ENCODE data around the gene CACNB2. TPM values are rescaled to one million over a fixed set of nuclear protein-coding genes. Genes with fewer than 3 reads are reported as not detected.

CACNB2 gene
- total and polyA plus RNA-seq, 2 of the 13 experiments (the other 11 are each of a cell fraction or from before 2014, with no cell fraction given): not detected

DNA sequence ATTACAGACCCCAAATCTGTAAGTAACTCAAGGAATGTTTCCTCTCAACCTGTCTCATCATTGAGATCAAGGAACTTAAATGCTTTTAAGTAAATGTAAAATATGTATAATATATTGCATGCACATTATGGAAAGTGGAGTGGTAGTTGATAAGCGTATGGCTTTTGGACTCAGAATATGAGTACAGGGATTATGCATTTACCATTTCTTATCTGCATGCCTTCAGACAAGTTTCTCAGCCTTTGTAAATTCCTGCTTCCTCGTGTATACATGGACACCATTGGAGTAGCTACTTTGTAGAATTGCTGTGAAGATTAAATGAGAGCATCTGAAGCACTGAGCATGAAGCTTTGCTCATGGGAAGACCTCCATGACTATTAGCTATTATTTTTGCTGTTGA is 70.5 kb downstream of the CACNB2 start:
- DNase-seq (ENCODE audit: low spot score): no peak
- intact Hi-C loops (cut with micrococcal nuclease; ENCODE audit: unreplicated experiment): loop anchor here (10.0 kb wide), 1 partner anchor 606 kb away; no protein-coding TSS in a partner anchor
- H4K20me1 ChIP-seq (ENCODE audit: insufficient read depth, low read length): no peaks in the 10 kb centered on the region

DNA sequence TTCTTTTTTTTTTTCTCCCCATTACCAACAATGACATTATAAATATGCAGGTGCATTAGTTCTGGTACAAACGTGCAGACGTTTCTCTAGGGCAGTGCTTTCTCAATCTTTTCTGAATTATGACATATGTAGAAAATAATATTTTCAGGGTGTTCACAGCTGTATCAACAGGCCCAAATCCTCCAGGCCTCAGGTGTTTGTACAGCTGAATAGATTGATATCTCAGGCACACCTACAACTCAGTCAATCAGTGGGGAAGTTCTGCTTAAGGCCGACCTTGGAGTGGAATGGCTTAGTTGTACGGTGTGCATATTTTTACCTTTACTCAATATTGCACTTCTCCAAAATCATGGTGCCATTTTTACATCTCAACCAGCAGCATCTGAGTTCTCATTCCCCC is 71.6 kb downstream of the CACNB2 start:
- no TSS peak for BruUV-seq (replicated peaks)
- WGBS (ENCODE audit: low lambda C conversion rate): 2% methylated on average over 4 of the region's 4 CpGs
- in situ Hi-C loops (cut with HindIII; ENCODE audit: extremely low pct_ligation_motif_present, low pct_unique_long_range_greater_than_20kb): loop anchor here (10.0 kb wide), 3 partner anchors 297 to 607 kb away; no protein-coding TSS in a partner anchor
- Histone ChIP-seq H3K27me3 (ENCODE audit: control insufficient read depth in 1 of 2, insufficient read depth in 2 of 2, low read length in 2 of 2) (no peaks in the 10 kb centered on the region), H3K9me3 (ENCODE audit: low read length) (no peaks in the 10 kb centered on the region), H3K36me3 (replicated peaks in 1 of 2; ENCODE audit: control insufficient read depth in 1 of 2, insufficient read depth in 2 of 2, low read length in 2 of 2) (no peaks in the 10 kb centered on the region), H3K4me3 (replicated peaks in 1 of 3; ENCODE audit: insufficient read depth in 1 of 3, low read depth in 2 of 3, low read length in 3 of 3) (no peak overlapping the region), H3K27ac (ENCODE audit: extremely low read length, insufficient read depth, low read length) (no peak overlapping the region), H3K4me2 (ENCODE audit: low read depth, low read length) (no peak overlapping the region), H3K4me1 (ENCODE audit: insufficient read depth, low read length) (no peaks in the 10 kb centered on the region), H3K79me2 (ENCODE audit: insufficient read depth, low read length) (no peaks in the 10 kb centered on the region), H3K9ac (ENCODE audit: insufficient read depth, low read depth, low read length) (no peak overlapping the region), H2AFZ (ENCODE audit: low read length) (no peak overlapping the region), H4K20me1 (ENCODE audit: insufficient read depth, low read length) (no peaks in the 10 kb centered on the region)
- no peak for DNase-seq (ENCODE audit: low spot score)
- intact Hi-C loops (cut with micrococcal nuclease; ENCODE audit: unreplicated experiment): loop anchor here (10.0 kb wide), 1 partner anchor 607 kb away; no protein-coding TSS in a partner anchor
- FAIRE-seq: no peak
- no peak for ATAC-seq
- TF ChIP-seq CBX5 (CRISPR knock-in tag; IDR thresholded peaks at IDR 0.05; ENCODE audit: borderline replicate concordance): no peak
- no peak for TF ChIP-seq RAD21 (CRISPR knock-in tag; IDR thresholded peaks at IDR 0.05)
- no peak for TF ChIP-seq GMEB2 (CRISPR knock-in tag; IDR thresholded peaks at IDR 0.05; ENCODE audit: low read depth)
- POLR2A ChIA-PET: no interaction called here
- CTCF ChIA-PET (ENCODE audit: low intra/inter-chr PET ratio, low total read pairs): no interaction called here

More for the DNA sequence above, 70.5 kb downstream of the CACNB2 start:
- ChIA-PET CTCF (ENCODE audit: low intra/inter-chr PET ratio, low total read pairs) (no interaction called here), POLR2A (no interaction called here)
- H3K36me3 ChIP-seq (replicated peaks in 1 of 2; ENCODE audit: control insufficient read depth in 1 of 2, insufficient read depth in 2 of 2, low read length in 2 of 2): no peaks in the 10 kb centered on the region
- no peak overlapping the region for H3K27ac ChIP-seq (ENCODE audit: extremely low read length, insufficient read depth, low read length)
- H3K27me3 ChIP-seq (ENCODE audit: control insufficient read depth in 1 of 2, insufficient read depth in 2 of 2, low read length in 2 of 2): no peaks in the 10 kb centered on the region
- no peak overlapping the region for H3K9ac ChIP-seq (ENCODE audit: insufficient read depth, low read depth, low read length)
- WGBS (ENCODE audit: low lambda C conversion rate): 0% methylated on average over 2 of the region's 2 CpGs
- TF ChIP-seq ZNF430 (CRISPR knock-in tag; IDR thresholded peaks at IDR 0.05): no peak
- no peak for TF ChIP-seq ONECUT2 (CRISPR knock-in tag; IDR thresholded peaks at IDR 0.05)
- no peak for TF ChIP-seq ZNF737 (CRISPR knock-in tag; IDR thresholded peaks at IDR 0.05; ENCODE audit: borderline replicate concordance)
- TF ChIP-seq ZNF431 (CRISPR knock-in tag; IDR thresholded peaks at IDR 0.05; ENCODE audit: borderline replicate concordance, low read depth): no peak
- TF ChIP-seq MAFK (conservative IDR thresholded peaks at IDR 0.05 in 1 of 2, IDR thresholded peaks at IDR 0.05 in 1 of 2; ENCODE audit: low read length in 2 of 2): no peak
- TF ChIP-seq CBFB (CRISPR knock-in tag; IDR thresholded peaks at IDR 0.05): no peak
- TF ChIP-seq ZMAT3 (CRISPR knock-in tag; conservative IDR thresholded peaks at IDR 0.05): no peak
- TF ChIP-seq GABPB1 (CRISPR knock-in tag; IDR thresholded peaks at IDR 0.05): no peak
- TF ChIP-seq CEBPG (CRISPR knock-in tag; IDR thresholded peaks at IDR 0.05): no peak
- ATAC-seq (no peak), FAIRE-seq (no peak)
- H2AFZ ChIP-seq (ENCODE audit: low read length): no peak overlapping the region
- in situ Hi-C loops (cut with HindIII; ENCODE audit: extremely low pct_ligation_motif_present, low pct_unique_long_range_greater_than_20kb): loop anchor here (10.0 kb wide), 3 partner anchors 296 to 606 kb away; no protein-coding TSS in a partner anchor
- no peak overlapping the region for H3K4me3 ChIP-seq (replicated peaks in 1 of 3; ENCODE audit: insufficient read depth in 1 of 3, low read depth in 2 of 3, low read length in 3 of 3)
- no peaks in the 10 kb centered on the region for H3K4me1 ChIP-seq (ENCODE audit: insufficient read depth, low read length)
- H3K79me2 ChIP-seq (ENCODE audit: insufficient read depth, low read length): no peaks in the 10 kb centered on the region
- no TSS peak for BruUV-seq (replicated peaks)
- no peaks in the 10 kb centered on the region for H3K9me3 ChIP-seq (ENCODE audit: low read length)
- no peak overlapping the region for H3K4me2 ChIP-seq (ENCODE audit: low read depth, low read length)
